IPS-NIHi11 (cell line): Measurements from ENCODE around the gene DCDC1.
A peak's percentile ranks its signal among the peaks of the same experiment; 100 is the strongest.

Experiments
- DNase-seq: peaks from one replicate; pipeline ENCODE4 v3.0.0; 2012; ENCODE audit warnings: mixed read lengths, low spot score

DCDC1 gene

GRCh38 chr11:31106968-31107576 lies 262.5 kb downstream of the DCDC1 start:
- DNase-seq, result peak; percentile 69

- DNase-seq, result no peak
Measured at GRCh38 chr11:31106326-31106725, 263.2 kb downstream of the DCDC1 start.

GRCh38 chr11:31102875-31103274 lies 266.7 kb downstream of the DCDC1 start:
- no peak for DNase-seq

GRCh38 chr11:31102316-31102715 lies 267.2 kb downstream of the DCDC1 start:
- DNase-seq, result no peak

- no peak for DNase-seq
Measured at GRCh38 chr11:31096191-31096805, 273.2 kb downstream of the DCDC1 start.

GRCh38 chr11:31092638-31093037 lies 276.9 kb downstream of the DCDC1 start:
- DNase-seq, result no peak

- no peak for DNase-seq
Measured at GRCh38 chr11:31089117-31089516, 280.4 kb downstream of the DCDC1 start.

GRCh38 chr11:31069447-31070205 lies 299.9 kb downstream of the DCDC1 start:
- DNase-seq, result no peak

GRCh38 chr11:31060880-31061279 lies 308.7 kb downstream of the DCDC1 start:
- DNase-seq, result no peak

- no peak for DNase-seq
Measured at GRCh38 chr11:31059529-31059928, 310.0 kb downstream of the DCDC1 start.

GRCh38 chr11:31050061-31050765 lies 319.3 kb downstream of the DCDC1 start:
- no peak for DNase-seq

- peak; percentile 17 for DNase-seq
Measured at GRCh38 chr11:31045335-31045734, 324.2 kb downstream of the DCDC1 start.

GRCh38 chr11:31030138-31030792 lies 339.3 kb downstream of the DCDC1 start:
- no peak for DNase-seq

- no peak for DNase-seq
Measured at GRCh38 chr11:31026315-31026714, 343.2 kb downstream of the DCDC1 start.

- DNase-seq, result no peak
Measured at GRCh38 chr11:31022080-31022479, 347.5 kb downstream of the DCDC1 start.

- no peak for DNase-seq
Measured at GRCh38 chr11:31019786-31020185, 349.8 kb downstream of the DCDC1 start.

- DNase-seq, result no peak
Measured at GRCh38 chr11:31005202-31005601, 364.3 kb downstream of the DCDC1 start.

GRCh38 chr11:31001427-31001826 lies 368.1 kb downstream of the DCDC1 start:
- DNase-seq, result no peak

GRCh38 chr11:31000381-31000780 lies 369.2 kb downstream of the DCDC1 start:
- no peak for DNase-seq

GRCh38 chr11:30992513-30992849 lies 377.1 kb downstream of the DCDC1 start:
- DNase-seq, result peak; percentile 16

- DNase-seq, result no peak
Measured at GRCh38 chr11:30991802-30992512, 377.6 kb downstream of the DCDC1 start.

- no peak for DNase-seq
Measured at GRCh38 chr11:30991376-30991775, 378.2 kb downstream of the DCDC1 start.
